Trophoblast cell (in vitro differentiated cells and primary cell): ENCODE measurements around the gene LEMD2.

Experiments
- DNase-seq, 2 donors: peaks; one replicate each; pipeline ENCODE4 v3.0.0-alpha.2; 2016
- H2AFZ ChIP-seq: 2 replicates; pipeline ENCODE4 v1.6.1; 2013; ENCODE audit warnings: low read length, moderate library complexity, mild to moderate bottlenecking; ENCODE audit not compliant: insufficient read depth, poor library complexity
- H2AK5ac ChIP-seq: 2 replicates; pipeline ENCODE4 v1.6.1; 2013; ENCODE audit warnings: mild to moderate bottlenecking, low read length
- H2BK120ac ChIP-seq: 2 replicates; pipeline ENCODE4 v1.6.1; 2013; ENCODE audit warnings: low read length, mild to moderate bottlenecking, moderate library complexity; ENCODE audit not compliant: insufficient read depth, poor library complexity
- H2BK12ac ChIP-seq: 2 replicates; pipeline ENCODE4 v1.6.1; 2013; ENCODE audit warnings: mild to moderate bottlenecking, low read length, moderate library complexity
- H2BK5ac ChIP-seq: 2 replicates; pipeline ENCODE4 v1.6.1; 2013; ENCODE audit warnings: low read length, low read depth, moderate library complexity, mild to moderate bottlenecking; ENCODE audit not compliant: poor library complexity
- H3K14ac ChIP-seq: 2 replicates; pipeline ENCODE4 v1.6.1; 2013; ENCODE audit warnings: mild to moderate bottlenecking, low read length
- H3K18ac ChIP-seq: 2 replicates; pipeline ENCODE4 v1.6.1; 2013; ENCODE audit warnings: mild to moderate bottlenecking, low read length
- H3K23ac ChIP-seq: 2 replicates; pipeline ENCODE4 v1.6.1; 2013; ENCODE audit warnings: low read length
- H3K27ac ChIP-seq: 2 replicates; pipeline ENCODE4 v1.5.1; 2013; ENCODE audit warnings: low read depth, mild to moderate bottlenecking, inconsistent platforms, low read length, moderate library complexity
- H3K27me3 ChIP-seq: 2 replicates; pipeline ENCODE4 v1.6.1; 2013; ENCODE audit warnings: inconsistent platforms, mild to moderate bottlenecking, low read length, moderate library complexity; ENCODE audit not compliant: insufficient read depth
- H3K36me3 ChIP-seq, 2 experiments: 1 replicate in 1 of 2; 2 replicates in 1 of 2; pipeline ENCODE4 v1.6.1; 2013; ENCODE audit warnings: low read length in 2 of 2, mild to moderate bottlenecking in 2 of 2, moderate library complexity in 1 of 2; ENCODE audit not compliant: insufficient read depth in 2 of 2, control insufficient read depth in 1 of 2
- H3K4ac ChIP-seq: 2 replicates; pipeline ENCODE4 v1.6.1; 2013; ENCODE audit warnings: low read depth, mild to moderate bottlenecking, low read length, moderate library complexity
- H3K4me1 ChIP-seq, 2 experiments: 1 replicate in 1 of 2; 2 replicates in 1 of 2; pipeline ENCODE4 v1.6.1; 2013; ENCODE audit warnings: low read length in 2 of 2, mild to moderate bottlenecking in 2 of 2, moderate library complexity in 1 of 2; ENCODE audit not compliant: insufficient read depth in 2 of 2, control insufficient read depth in 1 of 2
- H3K4me2 ChIP-seq: 2 replicates; pipeline ENCODE4 v1.6.1; 2013; ENCODE audit warnings: inconsistent platforms, mild to moderate bottlenecking, low read length, moderate library complexity
- H3K4me3 ChIP-seq: 2 replicates; pipeline ENCODE4 v1.5.1; 2013; ENCODE audit warnings: mild to moderate bottlenecking, low read depth, low read length, inconsistent platforms
- H3K79me1 ChIP-seq: one replicate; pipeline ENCODE4 v1.6.1; 2013; ENCODE audit warnings: low read length
- H3K79me2 ChIP-seq: 2 replicates; pipeline ENCODE4 v1.6.1; 2013; ENCODE audit warnings: low read length, mild to moderate bottlenecking; ENCODE audit not compliant: control insufficient read depth, insufficient read depth, poor library complexity
- H3K9ac ChIP-seq: 2 replicates; pipeline ENCODE4 v1.6.1; 2013; ENCODE audit warnings: mild to moderate bottlenecking, low read length
- H3K9me3 ChIP-seq: 2 replicates; pipeline ENCODE4 v1.6.1; 2013; ENCODE audit warnings: low read depth, mild to moderate bottlenecking, control low read depth, inconsistent platforms, low read length; ENCODE audit not compliant: insufficient read depth
- H4K12ac ChIP-seq: 2 replicates; pipeline ENCODE4 v1.6.1; 2013; ENCODE audit warnings: low read depth, mild to moderate bottlenecking, low read length, moderate library complexity
- H4K8ac ChIP-seq: 2 replicates; pipeline ENCODE4 v1.6.1; 2013; ENCODE audit warnings: low read depth, mild to moderate bottlenecking, low read length, moderate library complexity
- H4K91ac ChIP-seq: one replicate; pipeline ENCODE4 v1.6.1; 2013; ENCODE audit warnings: low read depth, mild to moderate bottlenecking, low read length, moderate library complexity
- WGBS: extraction: QIAGEN DNeasy Blood & Tissue Kit; methylation state at CpG from one replicate; pipeline ENCODE4 v1.1.7; 2013; ENCODE audit warnings: missing lambda C conversion rate; ENCODE audit not compliant: insufficient read length, insufficient coverage; ENCODE audit errors: extremely low coverage; 5-methylcytosine and 5-hydroxymethylcytosine counted together

Gene LEMD2

GRCh38 chr6:33759887-33760629, 28.9 kb downstream of the LEMD2 start:
- H3K4me1 ChIP-seq, result peaks cover 0 to 2% of the 10 kb centered on the region in 2 experiments
- H4K91ac ChIP-seq, result no peak overlapping the region
- no peak for DNase-seq
- H3K36me3 ChIP-seq, result no peaks in the 10 kb centered on the region
- no peak overlapping the region for H3K27ac ChIP-seq
- no peak overlapping the region for H2BK5ac ChIP-seq
- no peaks in the 10 kb centered on the region for H3K27me3 ChIP-seq
- no peak overlapping the region for H4K12ac ChIP-seq
- no peak overlapping the region for H3K4me2 ChIP-seq
- H3K4me3 ChIP-seq, result no peak overlapping the region
- no CpG with 5 or more reads among the region's 9 CpGs for WGBS
- no peak overlapping the region for H2BK12ac ChIP-seq
- no peak overlapping the region for H3K4ac ChIP-seq
- no peak overlapping the region for H3K14ac ChIP-seq
- H4K8ac ChIP-seq, result no peak overlapping the region
- no peaks in the 10 kb centered on the region for H3K79me1 ChIP-seq
- no peak overlapping the region for H3K18ac ChIP-seq
- H2AFZ ChIP-seq, result no peak overlapping the region
- no peak overlapping the region for H2BK120ac ChIP-seq
- H3K23ac ChIP-seq, result no peak overlapping the region
- no peaks in the 10 kb centered on the region for H3K9me3 ChIP-seq
- no peak overlapping the region for H3K9ac ChIP-seq
- no peak overlapping the region for H2AK5ac ChIP-seq
- H3K79me2 ChIP-seq, result no peaks in the 10 kb centered on the region

DNA sequence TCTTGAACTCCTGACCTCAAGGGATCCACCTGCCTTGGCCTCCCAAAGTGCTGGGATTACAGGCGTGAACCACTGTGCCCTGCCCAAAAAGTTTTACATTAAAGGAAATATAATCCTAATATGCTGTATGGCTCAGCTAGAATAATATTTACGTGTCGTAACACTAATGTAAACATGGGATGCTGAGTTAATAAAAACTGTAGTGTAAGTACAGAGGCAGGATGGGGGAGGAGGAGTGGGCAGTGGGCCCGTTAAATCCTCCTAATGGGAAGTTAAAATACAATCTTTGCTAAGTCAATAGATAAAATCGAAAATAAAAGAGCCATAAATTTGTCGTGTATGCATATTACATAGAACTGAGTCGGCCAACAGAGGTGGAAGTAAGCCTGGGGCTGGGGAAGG, 30.1 kb downstream of the LEMD2 start:
- no peak overlapping the region for H2AFZ ChIP-seq
- no peak overlapping the region for H3K4me3 ChIP-seq
- H3K18ac ChIP-seq, result no peak overlapping the region
- H4K8ac ChIP-seq, result no peak overlapping the region
- H3K4me1 ChIP-seq, result peaks cover 0 to 2% of the 10 kb centered on the region in 2 experiments
- H3K4ac ChIP-seq, result no peak overlapping the region
- H2AK5ac ChIP-seq, result no peak overlapping the region
- H3K14ac ChIP-seq, result no peak overlapping the region
- no peaks in the 10 kb centered on the region for H3K79me1 ChIP-seq
- no CpG with 5 or more reads among the region's 7 CpGs for WGBS
- no peaks in the 10 kb centered on the region for H3K9me3 ChIP-seq
- no peaks in the 10 kb centered on the region for H3K36me3 ChIP-seq
- no peak overlapping the region for H3K27ac ChIP-seq
- H3K23ac ChIP-seq, result no peak overlapping the region
- no peaks in the 10 kb centered on the region for H3K79me2 ChIP-seq
- no peak for DNase-seq
- H4K12ac ChIP-seq, result no peak overlapping the region
- no peak overlapping the region for H3K4me2 ChIP-seq
- H4K91ac ChIP-seq, result no peak overlapping the region
- no peak overlapping the region for H2BK120ac ChIP-seq
- no peak overlapping the region for H3K9ac ChIP-seq
- H2BK5ac ChIP-seq, result no peak overlapping the region
- H3K27me3 ChIP-seq, result no peaks in the 10 kb centered on the region
- no peak overlapping the region for H2BK12ac ChIP-seq

GRCh38 chr6:33757906-33758305, 31.0 kb downstream of the LEMD2 start:
- H4K8ac ChIP-seq, result no peak overlapping the region
- H2AFZ ChIP-seq, result no peak overlapping the region
- H2BK120ac ChIP-seq, result no peak overlapping the region
- no peak overlapping the region for H3K4me3 ChIP-seq
- no peak overlapping the region for H3K27ac ChIP-seq
- no peaks in the 10 kb centered on the region for H3K79me2 ChIP-seq
- H2AK5ac ChIP-seq, result no peak overlapping the region
- no peaks in the 10 kb centered on the region for H3K79me1 ChIP-seq
- H3K18ac ChIP-seq, result no peak overlapping the region
- no peak overlapping the region for H3K4me2 ChIP-seq
- DNase-seq, result peak in 1 of 2 donors; percentile 22
- no peak overlapping the region for H3K4ac ChIP-seq
- no peaks in the 10 kb centered on the region for H3K27me3 ChIP-seq
- peak overlapping the region; percentile 3 for H4K91ac ChIP-seq
- H3K9ac ChIP-seq, result no peak overlapping the region
- no peaks in the 10 kb centered on the region for H3K9me3 ChIP-seq
- H3K4me1 ChIP-seq, result peaks cover 0 to 2% of the 10 kb centered on the region in 2 experiments
- H3K23ac ChIP-seq, result no peak overlapping the region
- no peak overlapping the region for H2BK12ac ChIP-seq
- no peak overlapping the region for H2BK5ac ChIP-seq
- no peak overlapping the region for H3K14ac ChIP-seq
- H4K12ac ChIP-seq, result no peak overlapping the region
- H3K36me3 ChIP-seq, result no peaks in the 10 kb centered on the region
- whole genome bisulfite sequencing, result no CpG with 5 or more reads among the region's 10 CpGs

DNA sequence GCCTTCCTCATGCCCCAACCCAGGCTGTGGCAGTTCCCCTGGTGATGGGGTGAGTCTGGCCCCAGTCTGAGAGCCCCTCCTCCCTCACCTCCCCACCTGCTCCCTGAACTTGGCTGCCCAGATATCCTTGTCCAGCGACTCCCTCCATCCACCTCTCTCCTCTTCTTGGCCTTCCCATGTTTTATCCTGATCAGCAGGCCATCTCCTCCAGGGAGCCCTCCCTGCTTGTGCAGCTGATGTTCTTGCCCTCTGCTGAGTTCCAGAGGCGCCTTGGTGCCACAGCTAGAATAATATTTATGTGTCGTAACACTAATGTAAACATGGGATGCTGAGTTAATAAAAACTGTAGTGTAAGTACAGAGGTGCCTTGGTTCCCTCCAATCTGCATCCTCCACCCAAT, 31.8 kb downstream of the LEMD2 start:
- Histone ChIP-seq H3K18ac (no peak overlapping the region), H3K9ac (no peak overlapping the region), H3K27me3 (no peaks in the 10 kb centered on the region), H3K4ac (no peak overlapping the region), H3K23ac (no peak overlapping the region), H4K12ac (no peak overlapping the region), H2BK12ac (no peak overlapping the region), H3K4me1 (peaks cover 3 to 6% of the 10 kb centered on the region in 2 experiments), H4K8ac (no peak overlapping the region), H3K27ac (no peak overlapping the region), H3K4me2 (no peak overlapping the region), H2BK120ac (no peak overlapping the region), H2AFZ (no peak overlapping the region), H3K79me2 (no peaks in the 10 kb centered on the region), H2BK5ac (no peak overlapping the region), H4K91ac (no peak overlapping the region), H3K14ac (no peak overlapping the region), H3K4me3 (no peak overlapping the region), H3K79me1 (no peaks in the 10 kb centered on the region), H2AK5ac (no peak overlapping the region), H3K9me3 (no peaks in the 10 kb centered on the region), H3K36me3 (no peaks in the 10 kb centered on the region)
- no peak for DNase-seq
- no CpG with 5 or more reads among the region's 3 CpGs for WGBS
